LNCAP (cell line): ENCODE data around the gene AUH.

Experiments
- CTCF ChIP-seq: fragments of 450-650 bp; IDR thresholded peaks from 2 replicates; pipeline ENCODE4 v1.5.1; 2017; ENCODE audit warnings: mild to moderate bottlenecking

Gene AUH

GRCh38 chr9:91212596-91213243, 149.0 kb downstream of the AUH start:
- no peak for TF ChIP-seq CTCF

- TF ChIP-seq CTCF = no peak
Measured at GRCh38 chr9:91211919-91212318, 149.8 kb downstream of the AUH start.

- TF ChIP-seq CTCF = no peak
Measured at GRCh38 chr9:91211414-91211813, 150.3 kb downstream of the AUH start.

GRCh38 chr9:91210318-91210717, 151.4 kb downstream of the AUH start:
- no peak for TF ChIP-seq CTCF

- TF ChIP-seq CTCF = no peak
Measured at GRCh38 chr9:91208837-91209236, 152.9 kb downstream of the AUH start.

- no peak for TF ChIP-seq CTCF
Measured at GRCh38 chr9:91208419-91208745, 153.3 kb downstream of the AUH start.

- TF ChIP-seq CTCF = no peak
Measured at GRCh38 chr9:91207729-91208418, 153.8 kb downstream of the AUH start.

GRCh38 chr9:91207397-91207728, 154.4 kb downstream of the AUH start:
- no peak for TF ChIP-seq CTCF
